Measurements from ENCODE around the gene COG8.

- TF ChIP-seq CTCF (IDR thresholded peaks at IDR 0.05) (no peak), POLR2A (IDR thresholded peaks at IDR 0.05) (no peak)
These were observed 15.3 kb downstream of the COG8 start for GRCh38 chr16:69324013-69324531.
